ENCODE results near the gene UBE2V1.
"Not testable (repeated sequence)": the region's sequence is repeated elsewhere in the genome, so short reads cannot be mapped to it uniquely, and the experiment has no call there.

The UBE2V1 gene

GRCh38 chr20:50115041-50115512 lies 2.1 kb upstream of the UBE2V1 start:
- no peak for DNase-seq (ENCODE audit: low spot score)

GRCh38 chr20:50113420-50114224 lies 672 bp upstream of the UBE2V1 start:
- DNase-seq (ENCODE audit: low spot score), result no peak

- DNase-seq (ENCODE audit: low spot score), result no peak
Observed at GRCh38 chr20:50111829-50112495, 988 bp downstream of the UBE2V1 start.

DNA sequence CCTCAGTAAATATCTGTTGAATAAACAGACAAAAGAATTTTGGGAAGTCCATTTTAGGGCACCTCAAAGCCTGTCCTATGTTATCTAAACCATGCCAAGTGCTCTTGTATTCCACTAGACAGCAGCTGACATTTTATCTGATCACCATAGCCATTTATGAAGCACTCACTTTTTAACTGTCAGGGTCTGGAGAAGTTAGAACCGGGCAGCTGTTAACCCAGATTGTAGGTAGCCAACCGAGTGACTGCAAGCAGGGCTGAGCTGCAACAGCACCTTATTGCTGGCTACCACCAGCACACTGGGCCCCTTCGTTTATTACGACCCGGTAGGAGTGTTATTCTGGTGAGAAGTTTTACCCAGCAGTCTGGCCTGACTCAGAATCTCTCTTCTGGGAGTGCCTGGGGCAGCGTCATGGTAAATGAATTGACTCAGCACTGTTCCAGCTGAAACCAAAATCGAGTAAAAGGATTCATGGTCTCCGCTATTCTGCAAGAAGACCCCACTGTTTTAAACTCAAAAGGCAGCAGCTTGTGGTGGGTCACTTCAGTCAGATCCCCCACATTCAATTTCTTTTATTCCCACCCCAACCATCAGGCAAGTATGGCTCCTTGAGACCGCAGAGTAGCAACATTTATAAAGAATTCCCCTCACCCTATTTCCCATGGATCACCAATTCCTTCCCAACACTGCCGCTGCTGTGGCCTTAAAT lies 1.7 kb downstream of the UBE2V1 start:
- DNase-seq (ENCODE audit: low spot score), result peak; percentile 86

- peak; percentile 82 for DNase-seq (ENCODE audit: low spot score)
Observed at GRCh38 chr20:50110141-50111047, 2.6 kb downstream of the UBE2V1 start.

GRCh38 chr20:50108556-50109235 lies 4.3 kb downstream of the UBE2V1 start:
- no peak for DNase-seq (ENCODE audit: low spot score)

DNA sequence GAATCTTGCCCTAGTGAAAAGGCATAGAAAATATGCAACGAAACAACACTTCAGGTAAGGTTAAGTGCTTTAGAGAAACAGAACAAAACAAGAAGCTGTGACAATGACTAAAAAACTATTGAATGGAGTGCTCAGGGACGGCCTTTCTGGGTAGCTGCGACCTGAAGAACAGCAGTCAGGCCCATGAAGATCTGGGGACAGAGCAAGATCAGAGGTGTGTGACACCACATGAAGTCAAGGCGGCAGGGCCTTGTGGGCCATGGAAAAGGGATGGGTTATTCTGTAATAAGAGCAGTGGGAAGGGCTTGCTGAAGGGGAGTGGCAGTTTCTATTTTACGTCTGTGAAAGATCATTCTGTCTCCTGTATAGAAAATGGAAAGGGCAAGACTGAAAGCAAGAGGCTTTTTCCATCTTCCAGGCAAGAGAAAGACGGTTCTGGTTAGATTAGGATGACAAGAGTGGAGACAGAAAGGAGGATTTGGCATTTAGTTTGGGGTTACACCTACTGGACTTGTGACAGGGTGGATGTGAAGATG lies 5.1 kb downstream of the UBE2V1 start:
- DNase-seq (ENCODE audit: low spot score), result no peak

GRCh38 chr20:50107086-50107660 lies 5.8 kb downstream of the UBE2V1 start:
- no peak for DNase-seq (ENCODE audit: low spot score)

GRCh38 chr20:50106669-50107068 lies 6.3 kb downstream of the UBE2V1 start:
- DNase-seq (ENCODE audit: low spot score), result not testable (repeated sequence)

- not testable (repeated sequence) for DNase-seq (ENCODE audit: low spot score)
Observed at GRCh38 chr20:50103464-50104107, 9.4 kb downstream of the UBE2V1 start.

GRCh38 chr20:50102551-50102950 lies 10.4 kb downstream of the UBE2V1 start:
- not testable (repeated sequence) for DNase-seq (ENCODE audit: low spot score)

- no peak for DNase-seq (ENCODE audit: low spot score)
Observed at GRCh38 chr20:50101887-50102286, 11.1 kb downstream of the UBE2V1 start.

DNA sequence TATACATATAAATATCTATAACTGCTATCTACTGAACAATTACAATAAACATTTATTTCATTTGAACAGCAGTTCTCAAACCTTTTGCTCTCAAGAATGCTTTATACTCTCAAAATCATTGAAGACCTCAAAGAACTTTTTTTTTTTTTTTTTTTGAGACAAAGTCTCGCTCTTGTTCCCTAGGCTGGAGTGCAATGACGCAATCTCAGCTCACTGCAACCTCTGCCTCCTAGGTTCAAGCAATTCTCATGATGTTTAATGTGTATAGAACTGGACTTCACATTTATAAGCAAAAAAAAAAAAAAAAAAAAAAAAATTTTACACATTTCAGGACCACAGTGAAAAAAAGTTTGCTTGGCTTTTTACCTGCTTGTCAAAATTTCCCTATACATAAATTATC lies 11.7 kb downstream of the UBE2V1 start:
- DNase-seq (ENCODE audit: low spot score), result no peak

DNA sequence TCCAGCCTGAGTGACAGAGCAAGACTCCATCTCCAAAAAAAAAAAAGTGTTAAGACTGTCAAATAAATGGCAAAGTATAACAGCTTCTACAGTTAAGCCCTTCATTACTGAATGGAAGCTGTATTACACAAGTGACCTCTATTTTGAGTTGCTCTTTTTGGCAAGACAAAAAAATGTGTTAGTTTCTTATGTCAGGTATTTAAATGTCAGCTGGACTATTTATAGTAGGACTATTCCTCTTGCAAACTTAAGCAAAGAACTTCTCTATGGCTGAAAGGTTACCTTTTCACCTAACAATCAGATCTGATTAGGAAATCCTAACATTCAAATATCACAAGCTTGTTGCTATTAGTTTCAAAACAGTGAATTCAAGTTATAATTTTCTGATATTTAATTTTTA lies 12.4 kb downstream of the UBE2V1 start:
- no peak for DNase-seq (ENCODE audit: low spot score)

DNA sequence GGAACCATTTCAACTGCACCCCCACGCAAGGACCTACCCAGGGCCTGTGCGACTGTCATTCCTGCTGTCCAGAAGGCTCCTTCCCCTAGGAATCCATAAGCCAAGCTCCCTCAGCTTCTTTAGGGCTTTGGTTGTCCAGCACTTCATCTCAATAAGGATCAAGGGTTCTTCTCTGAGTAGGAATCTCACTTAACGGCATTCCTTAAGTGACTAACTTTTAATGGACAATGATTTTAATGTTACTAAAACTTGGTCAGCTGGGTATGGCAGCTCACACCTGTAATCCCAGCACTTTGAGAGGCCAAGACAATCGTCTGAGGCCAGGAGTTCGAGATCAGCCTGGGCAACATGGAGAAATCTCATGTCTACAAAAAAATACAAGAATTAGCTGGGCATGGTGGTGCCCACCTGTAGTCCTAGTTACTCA lies 13.4 kb downstream of the UBE2V1 start:
- DNase-seq (ENCODE audit: low spot score), result no peak

DNA sequence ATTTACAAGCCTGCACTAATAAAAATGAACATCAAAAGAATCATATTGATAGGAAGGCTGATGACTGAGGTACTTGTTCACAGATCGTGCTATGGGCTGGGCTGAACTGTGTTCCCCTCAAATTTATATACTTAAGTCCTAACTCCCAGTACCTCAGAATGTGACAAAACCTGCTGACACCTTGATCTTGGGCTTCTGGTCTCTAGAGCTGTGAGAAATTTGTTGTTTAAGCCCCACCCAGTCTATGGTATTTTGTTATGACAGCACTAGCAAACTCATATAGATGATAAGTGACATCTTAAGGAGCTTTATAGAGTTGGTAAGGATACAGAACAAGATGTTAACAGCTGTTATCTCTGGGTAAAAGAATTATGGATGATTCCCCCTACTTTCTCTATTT lies 13.8 kb downstream of the UBE2V1 start:
- no peak for DNase-seq (ENCODE audit: low spot score)

DNA sequence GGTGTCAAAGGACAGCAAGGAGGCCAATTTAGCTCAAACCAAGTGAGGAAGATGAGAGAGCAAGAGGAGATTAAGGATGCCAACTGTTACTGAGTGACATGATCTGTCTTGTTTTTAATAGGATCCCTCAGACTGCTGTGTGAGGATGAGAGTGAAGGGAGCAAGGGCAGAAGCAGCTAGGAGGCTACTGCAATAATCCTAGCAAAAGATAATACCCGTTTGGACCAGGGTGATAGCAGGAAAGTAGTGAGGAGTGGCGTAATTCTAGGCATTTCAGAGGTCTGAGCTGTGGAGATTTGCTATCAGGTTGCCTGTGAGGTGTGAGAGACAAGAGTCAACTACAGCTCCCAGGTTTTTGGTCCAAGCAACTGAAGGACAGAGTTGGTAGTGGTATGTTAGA lies 14.7 kb downstream of the UBE2V1 start:
- no peak for DNase-seq (ENCODE audit: low spot score)

DNA sequence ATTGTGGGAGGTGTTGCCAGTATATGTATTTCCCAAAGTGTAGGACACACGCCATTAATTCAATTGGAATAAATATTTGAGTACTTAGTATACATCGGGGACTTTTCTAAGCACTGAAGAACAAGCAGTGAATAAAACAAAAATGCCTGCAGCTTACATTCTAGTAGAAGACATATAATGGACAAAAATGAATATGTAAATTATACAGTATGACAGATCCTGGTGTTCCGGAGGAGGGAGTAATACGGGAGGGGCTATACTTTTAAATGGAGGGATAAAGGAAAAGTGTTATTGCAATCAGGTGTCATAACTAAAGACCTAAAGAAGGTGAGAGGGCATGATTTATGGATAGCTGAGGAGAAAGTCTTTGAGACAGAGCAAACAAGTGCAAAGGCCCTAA lies 15.1 kb downstream of the UBE2V1 start:
- no peak for DNase-seq (ENCODE audit: low spot score)

- no peak for DNase-seq (ENCODE audit: low spot score)
Observed at GRCh38 chr20:50096237-50096636, 16.7 kb downstream of the UBE2V1 start.

- DNase-seq (ENCODE audit: low spot score), result no peak
Observed at GRCh38 chr20:50095476-50096078, 17.4 kb downstream of the UBE2V1 start.
